Body of pancreas (tissue), 4 donors: ENCODE results near the gene UGT1A8.

ENCODE experiments used
- CTCF ChIP-seq, 7 experiments: fragments of 450-650 bp in 4 of 7; fragments of 200-600 bp in 3 of 7; sonication (generic) in 3 of 7; IDR thresholded peaks; one replicate each; pipeline ENCODE4 v1.5.1; 2016 to 2019; ENCODE audit warnings: antibody characterized with exemption in 7 of 7
- POLR2A ChIP-seq, 3 donors: fragments of 450-650 bp; IDR thresholded peaks; one replicate each; pipeline ENCODE4 v1.6.1; 2016; ENCODE audit warnings: antibody characterized with exemption in 3 of 3, mild to moderate bottlenecking in 2 of 3

GRCh38 chr2:233638836-233639235 lies 21.4 kb downstream of the UGT1A8 start:
- TF ChIP-seq CTCF (IDR thresholded peaks at IDR 0.05) (no peak), POLR2A (IDR thresholded peaks at IDR 0.05) (no peak)
